ENCODE measurements around the gene PDE6B.

- TF ChIP-seq CTCF (conservative IDR thresholded peaks at IDR 0.05; ENCODE audit: low read length): no peak
- no peak for TF ChIP-seq EZH2phosphoT487 (IDR thresholded peaks at IDR 0.05; ENCODE audit: borderline replicate concordance, low read depth, low read length)
These were observed 12.3 kb downstream of the PDE6B start for GRCh38 chr4:637536-638280.
